HCT116 (cell line): ENCODE results near the gene HYOU1. TPM values are rescaled to one million over a fixed set of nuclear protein-coding genes. Genes with fewer than 3 reads are reported as not detected.
A peak's percentile ranks its signal among the peaks of the same experiment; 100 is the strongest.

Experiments used
- ATAC-seq: fragments of 200-7000 bp; cut with Tn5 transposase; 2 replicates; pipeline ENCODE4 v1.9.1; 2020; ENCODE audit warnings: mild to moderate bottlenecking, moderate library complexity
- BruUV-seq: library from RNA; stranded (reverse); fragments of 400-500 nt; replicated peaks from 2 replicates; lab custom pipeline; 2021; lab: Mats Ljungman, UMichigan
- CTCF ChIA-PET: fragments of 300-600 bp; sonication (Branson Sonifier 250); formaldehyde crosslinking; loops from one replicate; lab custom pipeline; 2021; ENCODE audit warnings: antibody characterized with exemption; lab: Charles Lee
- POLR2A ChIA-PET: fragments of 300-600, 350-600 bp; sonication (Branson Sonifier 250); formaldehyde crosslinking; loops from one replicate; lab custom pipeline; 2021; ENCODE audit warnings: antibody characterized with exemption; lab: Charles Lee
- RAD21 ChIA-PET, 2 experiments: fragments of 300-600 bp; sonication (Branson Sonifier 250); formaldehyde crosslinking; loops; one replicate each; lab custom pipeline; 2023; ENCODE audit warnings: low total read pairs in 2 of 2; ENCODE audit not compliant: uncharacterized antibody in 2 of 2, unreplicated experiment in 2 of 2, low non-redundant PET in 1 of 2; lab: Charles Lee
- DNase-seq: peaks from one replicate; pipeline ENCODE4 v3.0.0-alpha.2; 2010; ENCODE audit warnings: low read depth, low spot score
- H2AFZ ChIP-seq: fragments of 200-600 bp; shearing (Covaris generic), sonication (generic); 2 replicates; pipeline ENCODE4 v1.6.1; 2017; ENCODE audit warnings: low read depth, mixed run types, mixed read lengths, antibody characterized with exemption, low read length; ENCODE audit not compliant: poor library complexity, severe bottlenecking
- H3K27ac ChIP-seq: 2 replicates; pipeline ENCODE4 v1.5.1; 2012; ENCODE audit warnings: low read depth, low read length
- H3K27me3 ChIP-seq: fragments of 200-600 bp; sonication (generic); 2 replicates; pipeline ENCODE4 v1.6.1; 2016; ENCODE audit warnings: mixed run types, low read length, mixed read lengths; ENCODE audit not compliant: insufficient read depth
- H3K36me3 ChIP-seq, 2 experiments: fragments of 200-500 bp in 1 of 2; fragments of 200-600 bp in 1 of 2; sonication (Bioruptor generic) in 1 of 2; sonication (generic) in 1 of 2; 2 replicates each; pipeline versions ENCODE4 v1.5.1 to v1.6.1; 2014 to 2016; ENCODE audit warnings: low read length in 2 of 2, inconsistent platforms in 1 of 2, mixed read lengths in 1 of 2, mixed run types in 1 of 2; ENCODE audit not compliant: insufficient read depth in 2 of 2, control insufficient read depth in 1 of 2
- H3K4me1 ChIP-seq, 2 experiments: fragments of 200-600 bp in 1 of 2; sonication (generic) in 1 of 2; 2 replicates each; pipeline versions ENCODE4 v1.5.1 to v1.6.1; 2012 to 2017; ENCODE audit warnings: low read length in 2 of 2, inconsistent platforms in 1 of 2, mild to moderate bottlenecking in 1 of 2, mixed read lengths in 1 of 2, mixed run types in 1 of 2, moderate library complexity in 1 of 2; ENCODE audit not compliant: insufficient read depth in 2 of 2, control insufficient read depth in 1 of 2
- H3K4me2 ChIP-seq: fragments of 200-600 bp; sonication (generic); 2 replicates; pipeline ENCODE4 v1.6.1; 2017; ENCODE audit warnings: mixed run types, low read length, mixed read lengths
- H3K4me3 ChIP-seq, 2 experiments: fragments of 200-600 bp in 1 of 2; sonication (generic) in 1 of 2; replicated peaks in 1 of 2; 2 replicates each; pipeline ENCODE4 v1.5.1; 2011 to 2016; ENCODE audit warnings: low read length in 2 of 2, control low read depth in 1 of 2, low read depth in 1 of 2, mild to moderate bottlenecking in 1 of 2, mixed read lengths in 1 of 2, mixed run types in 1 of 2
- H3K79me2 ChIP-seq: fragments of 200-600 bp; sonication (generic); 2 replicates; pipeline ENCODE4 v1.6.1; 2017; ENCODE audit warnings: mild to moderate bottlenecking, mixed run types, low read length, moderate library complexity, mixed read lengths; ENCODE audit not compliant: insufficient read depth
- H3K9ac ChIP-seq: fragments of 200-600 bp; sonication (generic); 2 replicates; pipeline ENCODE4 v1.6.1; 2016; ENCODE audit warnings: low read length, mixed read lengths
- H3K9me2 ChIP-seq: fragments of 200-600 bp; sonication (generic), shearing (Covaris generic); 2 replicates; pipeline ENCODE4 v1.6.1; 2017; ENCODE audit warnings: mixed run types, mild to moderate bottlenecking, moderate library complexity; ENCODE audit not compliant: insufficient read depth
- H3K9me3 ChIP-seq, 2 experiments: fragments of 200-500 bp in 1 of 2; fragments of 200-600 bp in 1 of 2; sonication (Bioruptor generic) in 1 of 2; sonication (generic) in 1 of 2; 2 replicates each; pipeline ENCODE4 v1.6.1; 2014 to 2017; ENCODE audit warnings: low read length in 2 of 2, mixed read lengths in 2 of 2, inconsistent platforms in 1 of 2, low read depth in 1 of 2, mild to moderate bottlenecking in 1 of 2, mixed run types in 1 of 2, moderate library complexity in 1 of 2; ENCODE audit not compliant: control insufficient read depth in 1 of 2, insufficient read depth in 1 of 2
- H4K20me1 ChIP-seq: fragments of 200-600 bp; sonication (generic), shearing (Covaris generic); 2 replicates; pipeline ENCODE4 v1.6.1; 2017; ENCODE audit warnings: mixed run types, mild to moderate bottlenecking, moderate library complexity; ENCODE audit not compliant: insufficient read depth
- ATF3 ChIP-seq: IDR thresholded peaks from 2 replicates; pipeline ENCODE4 v1.6.1; 2012
- CBX3 ChIP-seq: IDR thresholded peaks from 2 replicates; pipeline ENCODE4 v1.6.1; 2012; ENCODE audit warnings: low read depth
- EGR1 ChIP-seq: IDR thresholded peaks from 2 replicates; pipeline ENCODE4 v1.6.1; 2012; ENCODE audit warnings: low read depth
- POLR2AphosphoS5 ChIP-seq: IDR thresholded peaks from 2 replicates; pipeline ENCODE4 v1.6.1; 2011; ENCODE audit warnings: mild to moderate bottlenecking, low read depth, low read length, moderate library complexity
- SRF ChIP-seq: IDR thresholded peaks from 2 replicates; pipeline ENCODE4 v1.6.1; 2012; ENCODE audit warnings: low read depth
- TCF7L2 ChIP-seq: IDR thresholded peaks from 2 replicates; pipeline ENCODE4 v1.7.0; 2011; ENCODE audit warnings: borderline replicate concordance, inconsistent platforms; ENCODE audit not compliant: insufficient read depth, insufficient read length; ENCODE audit errors: extremely low read depth
- YY1 ChIP-seq: IDR thresholded peaks from 2 replicates; pipeline ENCODE4 v1.6.1; 2011; ENCODE audit warnings: low read length, low read depth, moderate library complexity, mild to moderate bottlenecking; ENCODE audit not compliant: insufficient replicate concordance; ENCODE audit errors: extremely low read depth
- ZBTB33 ChIP-seq: IDR thresholded peaks from 2 replicates; pipeline ENCODE4 v1.6.1; 2011; ENCODE audit warnings: mild to moderate bottlenecking, low read length, moderate library complexity; ENCODE audit not compliant: insufficient replicate concordance; ENCODE audit errors: extremely low read depth
- ZNF274 ChIP-seq: fragments of 200-500 bp; sonication (Bioruptor generic); IDR thresholded peaks from 2 replicates; pipeline ENCODE4 v1.6.1; 2014; ENCODE audit warnings: mild to moderate bottlenecking, low read depth, low read length, inconsistent platforms
- intact Hi-C: fragments of 100-400 bp; cut with micrococcal nuclease; formaldehyde crosslinking; loops from 2 replicates; pipeline ENCODE4 v1.10.0; 2022
- total RNA-seq: library from RNA; stranded (reverse); gene quantifications from one replicate; pipeline ENCODE4 v1.2.1, GENCODE V29; 2021; ENCODE audit not compliant: unreplicated experiment

Gene HYOU1
- total RNA-seq, 1 experiment from 2014 or later: 181 TPM

- TF ChIP-seq ZBTB33: no peak
- TF ChIP-seq ZNF274: no peak
- TF ChIP-seq YY1: no peak
- TF ChIP-seq POLR2AphosphoS5: no peak
- no peak for TF ChIP-seq SRF
- no peak for TF ChIP-seq ATF3
These were observed 27.5 kb downstream of the HYOU1 start (continued) for GRCh38 chr11:119029340-119030028.

GRCh38 chr11:119029069-119029339, 28.0 kb downstream of the HYOU1 start:
- no peak for ATAC-seq
- Histone ChIP-seq H3K4me2 (peak overlapping the region; percentile 99), H3K27me3 (no peaks in the 10 kb centered on the region)
- POLR2A ChIA-PET: no interaction called here
- no peak for TF ChIP-seq TCF7L2
- TF ChIP-seq EGR1: no peak
- no peak for TF ChIP-seq CBX3
- no peak for TF ChIP-seq YY1
- no peak for TF ChIP-seq POLR2AphosphoS5
- TF ChIP-seq, all 23 proteins: peak for 0
- Histone ChIP-seq H3K4me3 (no peak overlapping the region; a peak in 1 of 4 replicates), H3K9me2 (no peaks in the 10 kb centered on the region), H3K9ac (peak overlapping the region; percentile 97), H3K27ac (peak overlapping the region; percentile 89; the same call in 1 of the 2 replicates), H3K79me2 (peaks cover 26% of the 10 kb centered on the region), H4K20me1 (no peaks in the 10 kb centered on the region), H3K9me3 (no peaks in the 10 kb centered on the region), H3K36me3 (peaks cover 14 to 20% of the 10 kb centered on the region in 2 experiments; a peak in 2 of 4 replicates), H3K4me1 (peaks cover 5 to 37% of the 10 kb centered on the region in 2 experiments; a peak in 3 of 4 replicates), H2AFZ (no peak overlapping the region)
- DNase-seq: no peak
- BruUV-seq: no TSS peak
- CTCF ChIA-PET: no interaction called here
- intact Hi-C loops: no loop called here
- RAD21 ChIA-PET: no interaction called here
